ENCODE measurements around the gene MAMDC4. TPM values are rescaled to one million over a fixed set of nuclear protein-coding genes. Genes with fewer than 3 reads are reported as not detected.
A peak's percentile ranks its signal among the peaks of the same experiment; 100 is the strongest.

Gene MAMDC4
- total and polyA plus RNA-seq, 2 of the 13 experiments (the other 11 are each of a cell fraction or from before 2014, with no cell fraction given) = 6.0 to 6.8 TPM

DNA sequence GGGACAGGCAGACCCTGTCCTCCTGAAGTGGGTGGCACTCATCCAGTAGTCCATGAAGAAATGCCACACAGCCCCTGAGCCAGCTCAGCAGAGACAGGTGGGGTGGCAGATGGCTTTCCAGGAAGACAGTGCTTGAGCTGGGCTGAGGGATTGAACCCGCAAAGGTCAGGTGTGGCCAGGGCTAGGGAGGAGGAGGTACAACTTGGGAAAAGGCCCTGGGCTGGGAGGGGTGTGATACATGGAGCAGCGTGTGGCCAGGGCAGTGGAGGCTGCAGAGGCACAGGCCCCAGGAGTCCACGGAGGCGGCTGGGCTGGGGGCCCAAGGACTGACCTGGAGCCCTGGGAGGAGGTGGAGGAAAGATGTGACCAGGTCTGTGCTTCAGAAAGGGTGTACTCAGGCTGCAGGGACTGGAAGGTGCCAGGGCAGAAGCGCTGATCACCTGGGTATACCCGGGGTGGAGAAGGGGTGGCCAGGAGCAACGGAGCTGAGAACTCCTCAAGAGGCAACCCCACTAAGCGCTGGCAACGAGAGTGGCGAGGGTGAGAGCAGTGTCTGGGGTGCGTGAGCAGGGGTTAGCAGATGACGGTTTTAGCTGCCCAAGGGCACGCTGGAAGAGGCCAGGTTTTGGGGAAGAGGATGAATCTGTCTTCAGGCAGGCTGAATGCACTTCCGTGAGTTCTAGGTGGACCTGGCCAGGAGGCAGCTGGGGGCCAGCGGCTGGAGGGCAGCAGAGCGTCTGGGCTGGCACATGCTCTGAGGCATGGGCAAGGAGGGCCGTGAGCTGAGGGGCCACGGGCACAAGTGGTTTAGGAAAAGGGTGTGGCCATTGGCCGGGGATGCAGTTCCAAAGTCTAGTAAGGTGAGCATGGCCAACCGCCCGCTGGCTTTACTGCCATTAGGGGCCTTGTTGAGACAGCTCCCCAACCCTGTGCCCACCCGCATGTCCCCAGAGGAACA, 48.3 kb upstream of the MAMDC4 start (continued):
- no peak for TF ChIP-seq SMAD1 (CRISPR knock-in tag; IDR thresholded peaks at IDR 0.05; ENCODE audit: borderline replicate concordance, low read depth)
- TF ChIP-seq ZNF317 (CRISPR knock-in tag; IDR thresholded peaks at IDR 0.05) = no peak; the same call in 1 of the 2 replicates
- TF ChIP-seq, protein P1, sequence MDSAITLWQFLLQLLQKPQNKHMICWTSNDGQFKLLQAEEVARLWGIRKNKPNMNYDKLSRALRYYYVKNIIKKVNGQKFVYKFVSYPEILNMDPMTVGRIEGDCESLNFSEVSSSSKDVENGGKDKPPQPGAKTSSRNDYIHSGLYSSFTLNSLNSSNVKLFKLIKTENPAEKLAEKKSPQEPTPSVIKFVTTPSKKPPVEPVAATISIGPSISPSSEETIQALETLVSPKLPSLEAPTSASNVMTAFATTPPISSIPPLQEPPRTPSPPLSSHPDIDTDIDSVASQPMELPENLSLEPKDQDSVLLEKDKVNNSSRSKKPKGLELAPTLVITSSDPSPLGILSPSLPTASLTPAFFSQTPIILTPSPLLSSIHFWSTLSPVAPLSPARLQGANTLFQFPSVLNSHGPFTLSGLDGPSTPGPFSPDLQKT (CRISPR knock-in tag; IDR thresholded peaks at IDR 0.05; ENCODE audit: borderline replicate concordance) = no peak
- TF ChIP-seq RXRB (CRISPR knock-in tag; IDR thresholded peaks at IDR 0.05; ENCODE audit: borderline replicate concordance) = no peak
- TF ChIP-seq GATAD1 (CRISPR knock-in tag; IDR thresholded peaks at IDR 0.05) = no peak
- no peak for TF ChIP-seq GATAD2A (CRISPR knock-in tag; IDR thresholded peaks at IDR 0.05)
- TF ChIP-seq ZNF326 (CRISPR knock-in tag; IDR thresholded peaks at IDR 0.05; ENCODE audit: borderline replicate concordance) = no peak
- TF ChIP-seq, protein P2, sequence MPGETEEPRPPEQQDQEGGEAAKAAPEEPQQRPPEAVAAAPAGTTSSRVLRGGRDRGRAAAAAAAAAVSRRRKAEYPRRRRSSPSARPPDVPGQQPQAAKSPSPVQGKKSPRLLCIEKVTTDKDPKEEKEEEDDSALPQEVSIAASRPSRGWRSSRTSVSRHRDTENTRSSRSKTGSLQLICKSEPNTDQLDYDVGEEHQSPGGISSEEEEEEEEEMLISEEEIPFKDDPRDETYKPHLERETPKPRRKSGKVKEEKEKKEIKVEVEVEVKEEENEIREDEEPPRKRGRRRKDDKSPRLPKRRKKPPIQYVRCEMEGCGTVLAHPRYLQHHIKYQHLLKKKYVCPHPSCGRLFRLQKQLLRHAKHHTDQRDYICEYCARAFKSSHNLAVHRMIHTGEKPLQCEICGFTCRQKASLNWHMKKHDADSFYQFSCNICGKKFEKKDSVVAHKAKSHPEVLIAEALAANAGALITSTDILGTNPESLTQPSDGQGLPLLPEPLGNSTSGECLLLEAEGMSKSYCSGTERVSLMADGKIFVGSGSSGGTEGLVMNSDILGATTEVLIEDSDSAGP (CRISPR knock-in tag; IDR thresholded peaks at IDR 0.05; ENCODE audit: borderline replicate concordance) = no peak; the same call in 1 of the 2 replicates
- no peak for TF ChIP-seq MAFF (IDR thresholded peaks at IDR 0.05; ENCODE audit: low read depth, low read length)
- no peak for TF ChIP-seq ZSCAN25 (CRISPR knock-in tag; IDR thresholded peaks at IDR 0.05)
- no peak for TF ChIP-seq NCOA5 (CRISPR knock-in tag; IDR thresholded peaks at IDR 0.05)
- TF ChIP-seq, protein P3, sequence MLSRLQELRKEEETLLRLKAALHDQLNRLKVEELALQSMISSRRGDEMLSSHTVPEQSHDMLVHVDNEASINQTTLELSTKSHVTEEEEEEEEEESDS (CRISPR knock-in tag; IDR thresholded peaks at IDR 0.05; ENCODE audit: borderline replicate concordance) = no peak
- no peak for TF ChIP-seq HNRNPH1 (optimal IDR thresholded peaks at IDR 0.05; ENCODE audit: low read depth, low read length)
- TF ChIP-seq AHR (CRISPR knock-in tag; IDR thresholded peaks at IDR 0.05) = no peak
- TF ChIP-seq ZNF556 (CRISPR knock-in tag; IDR thresholded peaks at IDR 0.05; ENCODE audit: borderline replicate concordance) = no peak
- no peak for TF ChIP-seq ZFP82 (CRISPR knock-in tag; IDR thresholded peaks at IDR 0.05; ENCODE audit: borderline replicate concordance)
- no peak for TF ChIP-seq ZFP37 (CRISPR knock-in tag; IDR thresholded peaks at IDR 0.05; ENCODE audit: borderline replicate concordance)
- peak; percentile 7 for TF ChIP-seq HNRNPLL (IDR thresholded peaks at IDR 0.05; ENCODE audit: low read depth, low read length, poor library complexity, severe bottlenecking)
